HL-60 (cell line): ENCODE data around the gene GALNT7.

ENCODE experiments used
- POLR2AphosphoS5 ChIP-seq: IDR thresholded peaks from 2 replicates; pipeline ENCODE4 v1.6.1; 2012; ENCODE audit warnings: low read depth
- TF ChIP-seq, protein P1 (sequence below): IDR thresholded peaks from one replicate; pipeline ENCODE4 v1.5.1; 2011; ENCODE audit warnings: low read length, control low read depth, inconsistent platforms; ENCODE audit not compliant: insufficient read depth

DNA sequence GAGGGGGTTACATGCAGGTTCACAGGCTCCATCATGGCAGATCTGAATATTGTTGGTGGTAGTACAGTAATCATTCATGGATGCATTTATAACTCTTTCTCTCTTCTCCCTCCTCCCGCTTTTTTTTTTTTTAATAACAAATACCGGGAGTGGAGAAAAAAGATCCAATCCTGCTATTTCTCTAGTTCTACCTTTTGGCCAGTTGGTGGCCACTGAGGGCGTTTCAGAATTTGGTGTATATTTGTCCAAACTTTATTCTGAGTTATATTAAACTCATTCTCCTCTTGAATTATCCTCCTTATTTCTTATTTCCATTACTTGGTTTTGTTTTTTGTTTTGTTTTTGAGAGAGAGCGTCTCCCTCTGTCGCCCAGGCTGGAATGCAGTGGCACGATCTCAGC is 90.7 kb downstream of the GALNT7 start:
- TF ChIP-seq, protein P1, sequence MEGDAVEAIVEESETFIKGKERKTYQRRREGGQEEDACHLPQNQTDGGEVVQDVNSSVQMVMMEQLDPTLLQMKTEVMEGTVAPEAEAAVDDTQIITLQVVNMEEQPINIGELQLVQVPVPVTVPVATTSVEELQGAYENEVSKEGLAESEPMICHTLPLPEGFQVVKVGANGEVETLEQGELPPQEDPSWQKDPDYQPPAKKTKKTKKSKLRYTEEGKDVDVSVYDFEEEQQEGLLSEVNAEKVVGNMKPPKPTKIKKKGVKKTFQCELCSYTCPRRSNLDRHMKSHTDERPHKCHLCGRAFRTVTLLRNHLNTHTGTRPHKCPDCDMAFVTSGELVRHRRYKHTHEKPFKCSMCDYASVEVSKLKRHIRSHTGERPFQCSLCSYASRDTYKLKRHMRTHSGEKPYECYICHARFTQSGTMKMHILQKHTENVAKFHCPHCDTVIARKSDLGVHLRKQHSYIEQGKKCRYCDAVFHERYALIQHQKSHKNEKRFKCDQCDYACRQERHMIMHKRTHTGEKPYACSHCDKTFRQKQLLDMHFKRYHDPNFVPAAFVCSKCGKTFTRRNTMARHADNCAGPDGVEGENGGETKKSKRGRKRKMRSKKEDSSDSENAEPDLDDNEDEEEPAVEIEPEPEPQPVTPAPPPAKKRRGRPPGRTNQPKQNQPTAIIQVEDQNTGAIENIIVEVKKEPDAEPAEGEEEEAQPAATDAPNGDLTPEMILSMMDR = no peak
- no peak for TF ChIP-seq POLR2AphosphoS5
